Epithelial cell of proximal tubule (primary cell): ENCODE results near the gene PEF1. TPM values are rescaled to one million over a fixed set of nuclear protein-coding genes. Genes with fewer than 3 reads are reported as not detected.
A peak's percentile ranks its signal among the peaks of the same experiment; 100 is the strongest.

Experiments used
- DNase-seq: peaks from one replicate; pipeline ENCODE4 v3.0.0-alpha.2; 2011; ENCODE audit warnings: low read depth
- H3K4me3 ChIP-seq: 2 replicates; pipeline ENCODE4 v1.5.1; 2011; ENCODE audit warnings: low read depth, mild to moderate bottlenecking, low read length
- CTCF ChIP-seq: conservative IDR thresholded peaks from 2 replicates; pipeline ENCODE4 v1.5.1; 2012; ENCODE audit warnings: low read depth, mild to moderate bottlenecking, low read length
- total RNA-seq: library from RNA; depleted of rRNA; stranded (reverse); fragments of >200 nt; gene quantifications from 2 replicates; pipeline ENCODE4 v1.2.3, GENCODE V29; 2015

PEF1 gene
- total RNA-seq, 1 donor from 2014 or later = 71.7 TPM

- no peak for TF ChIP-seq CTCF
- no peak for DNase-seq
- H3K4me3 ChIP-seq = peak within 1 kb of the TSS; percentile 60
These were observed 27.3 kb downstream of the PEF1 start, which contains the start of gene HCRTR1 for GRCh38 chr1:31617218-31617915. HCRTR1 (plus strand) TSS chr1:31617689; CDS start chr1:31619193, 1,504 bp downstream.

GRCh38 chr1:31615939-31616338 is 28.7 kb downstream of the PEF1 start:
- H3K4me3 ChIP-seq = no peak overlapping the region
- TF ChIP-seq CTCF = no peak
- no peak for DNase-seq

GRCh38 chr1:31615414-31615813 is 29.3 kb downstream of the PEF1 start:
- no peak for TF ChIP-seq CTCF
- H3K4me3 ChIP-seq = no peak overlapping the region
- no peak for DNase-seq

GRCh38 chr1:31614414-31615005 is 30.2 kb downstream of the PEF1 start:
- no peak for TF ChIP-seq CTCF
- no peak for DNase-seq

GRCh38 chr1:31609514-31610118 is 35.1 kb downstream of the PEF1 start:
- no peak overlapping the region for H3K4me3 ChIP-seq
- no peak for DNase-seq
- no peak for TF ChIP-seq CTCF

More at GRCh38 chr1:31614414-31615005, 30.2 kb downstream of the PEF1 start:
- no peak overlapping the region for H3K4me3 ChIP-seq

- no peak for DNase-seq
- no peak for TF ChIP-seq CTCF
- H3K4me3 ChIP-seq = no peak overlapping the region
These were observed 37.3 kb downstream of the PEF1 start for GRCh38 chr1:31607360-31607759.
